Measurements from ENCODE around the gene SDK2. TPM values are rescaled to one million over a fixed set of nuclear protein-coding genes. Genes with fewer than 3 reads are reported as not detected.
A peak's percentile ranks its signal among the peaks of the same experiment; 100 is the strongest.

Gene SDK2
- total RNA-seq, 1 donor from 2014 or later = 1.0 TPM

- intact Hi-C loops (cut with DNase I) = no loop called here
- ATAC-seq (ENCODE audit: poor library complexity) = no peak
- no peak for DNase-seq
Measured at GRCh38 chr17:73532421-73532901, 111.8 kb downstream of the SDK2 start.

DNA sequence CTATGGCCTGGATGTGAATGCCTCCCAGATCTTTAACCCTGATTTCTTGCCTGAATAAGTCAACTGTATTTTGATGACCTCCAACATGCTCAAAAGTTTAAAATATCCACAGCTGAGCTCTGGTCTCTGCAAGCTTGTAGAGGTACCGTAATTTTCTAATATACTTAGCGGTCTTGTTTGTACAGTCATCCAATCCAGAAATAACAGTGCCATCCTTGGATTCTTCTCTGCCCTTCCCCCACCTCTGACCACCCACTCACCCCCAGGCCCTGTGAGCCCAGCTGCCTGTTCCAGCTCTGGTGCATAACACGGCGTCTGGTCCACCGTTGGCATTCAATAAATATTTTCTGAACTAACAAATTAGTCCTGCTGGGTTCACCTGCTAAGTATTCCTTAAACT is 113.1 kb downstream of the SDK2 start:
- intact Hi-C loops (cut with DNase I) = no loop called here
- ATAC-seq (ENCODE audit: poor library complexity) (no peak), DNase-seq (no peak)

DNA sequence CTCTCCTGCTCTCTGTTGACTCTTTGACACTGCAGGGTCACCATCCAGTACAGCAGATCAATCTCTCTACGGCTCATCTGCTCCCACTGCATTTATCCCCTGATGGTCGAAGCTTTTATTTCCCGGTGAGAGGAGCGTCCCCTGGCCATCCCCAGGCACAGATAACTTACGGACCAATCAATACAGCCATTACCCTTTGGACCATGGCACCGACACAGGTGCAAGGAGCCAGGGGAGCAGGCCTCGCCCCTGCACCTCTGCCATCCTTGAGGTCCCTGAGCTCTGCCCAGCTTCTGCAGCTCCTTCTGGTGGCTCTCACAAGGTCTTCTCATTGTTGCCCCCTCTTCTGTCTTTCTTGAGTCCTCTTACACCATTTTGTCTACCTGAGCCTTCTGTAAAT is 115.6 kb downstream of the SDK2 start:
- no peak for DNase-seq
- intact Hi-C loops (cut with DNase I) = no loop called here
- ATAC-seq (ENCODE audit: poor library complexity) = no peak

GRCh38 chr17:73526952-73527351 is 117.3 kb downstream of the SDK2 start:
- no peak for ATAC-seq (ENCODE audit: poor library complexity)
- intact Hi-C loops (cut with DNase I) = no loop called here
- no peak for DNase-seq

DNA sequence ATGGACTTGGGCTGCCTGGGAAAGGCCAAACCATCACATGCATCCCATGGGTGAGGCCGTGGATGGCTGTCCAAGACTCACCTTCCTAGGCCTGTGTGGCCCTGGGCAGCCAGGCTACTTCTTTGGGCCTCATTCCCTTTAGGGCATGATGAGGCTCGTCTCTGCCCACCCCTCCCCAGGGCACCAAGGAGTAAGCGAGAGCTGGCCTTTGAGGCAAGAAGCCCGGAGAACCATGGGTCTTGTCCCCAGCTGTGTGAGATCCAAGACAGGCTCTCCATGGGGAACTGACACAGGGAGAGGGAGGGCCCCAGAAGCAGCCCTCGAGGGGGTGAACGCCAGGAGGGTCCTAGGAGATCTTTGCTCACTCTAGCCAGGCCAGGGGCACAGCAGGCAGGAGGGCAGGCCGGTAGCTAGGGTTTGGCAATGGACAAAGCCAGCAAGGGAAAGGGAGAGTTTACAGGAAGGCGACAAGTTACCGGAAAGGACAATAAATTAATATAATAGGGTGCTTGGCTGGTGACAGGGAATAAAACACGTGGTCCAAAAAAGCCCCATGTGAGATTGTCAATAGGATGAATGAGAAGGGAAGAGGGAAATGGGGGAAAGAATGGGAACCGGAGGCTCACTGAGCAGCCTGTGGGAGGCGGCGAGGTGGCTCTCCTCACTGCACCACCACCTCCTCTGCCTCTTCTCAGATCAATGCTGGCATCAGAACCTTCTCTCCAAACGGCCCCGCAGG is 119.1 kb downstream of the SDK2 start:
- intact Hi-C loops (cut with DNase I) = no loop called here
- no peak for DNase-seq

GRCh38 chr17:73522696-73523095 is 121.5 kb downstream of the SDK2 start:
- intact Hi-C loops (cut with DNase I) = no loop called here
- DNase-seq = no peak
- ATAC-seq (ENCODE audit: poor library complexity) = no peak

More for the DNA sequence above, 119.1 kb downstream of the SDK2 start:
- ATAC-seq (ENCODE audit: poor library complexity) = no peak

- ATAC-seq (ENCODE audit: poor library complexity) = no peak
- intact Hi-C loops (cut with DNase I) = no loop called here
- no peak for DNase-seq
Measured at GRCh38 chr17:73522107-73522506, 122.1 kb downstream of the SDK2 start.

GRCh38 chr17:73521376-73521775 is 122.9 kb downstream of the SDK2 start:
- ATAC-seq (ENCODE audit: poor library complexity) (no peak), DNase-seq (no peak)
- intact Hi-C loops (cut with DNase I) = no loop called here

DNA sequence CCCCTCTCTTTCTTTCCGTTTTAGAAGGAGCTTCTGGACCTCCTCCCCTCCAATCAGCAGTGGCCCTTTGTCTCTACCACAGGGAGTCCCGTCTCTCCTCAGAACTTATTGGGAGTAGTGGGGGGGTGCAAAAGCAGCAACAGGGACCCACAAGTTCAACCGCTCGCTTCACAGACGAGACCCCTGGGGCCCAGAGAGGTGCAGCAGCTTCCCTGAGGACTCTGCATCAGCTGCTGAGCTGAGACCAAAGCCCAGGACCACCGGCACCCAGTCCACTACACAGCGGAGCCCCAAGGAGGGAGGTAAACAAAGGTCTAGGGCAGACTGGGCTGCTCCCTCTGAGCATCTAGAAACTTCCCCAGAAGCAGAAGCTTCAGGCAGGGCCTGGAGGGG is 123.9 kb downstream of the SDK2 start:
- no peak for ATAC-seq (ENCODE audit: poor library complexity)
- intact Hi-C loops (cut with DNase I) = no loop called here
- no peak for DNase-seq

DNA sequence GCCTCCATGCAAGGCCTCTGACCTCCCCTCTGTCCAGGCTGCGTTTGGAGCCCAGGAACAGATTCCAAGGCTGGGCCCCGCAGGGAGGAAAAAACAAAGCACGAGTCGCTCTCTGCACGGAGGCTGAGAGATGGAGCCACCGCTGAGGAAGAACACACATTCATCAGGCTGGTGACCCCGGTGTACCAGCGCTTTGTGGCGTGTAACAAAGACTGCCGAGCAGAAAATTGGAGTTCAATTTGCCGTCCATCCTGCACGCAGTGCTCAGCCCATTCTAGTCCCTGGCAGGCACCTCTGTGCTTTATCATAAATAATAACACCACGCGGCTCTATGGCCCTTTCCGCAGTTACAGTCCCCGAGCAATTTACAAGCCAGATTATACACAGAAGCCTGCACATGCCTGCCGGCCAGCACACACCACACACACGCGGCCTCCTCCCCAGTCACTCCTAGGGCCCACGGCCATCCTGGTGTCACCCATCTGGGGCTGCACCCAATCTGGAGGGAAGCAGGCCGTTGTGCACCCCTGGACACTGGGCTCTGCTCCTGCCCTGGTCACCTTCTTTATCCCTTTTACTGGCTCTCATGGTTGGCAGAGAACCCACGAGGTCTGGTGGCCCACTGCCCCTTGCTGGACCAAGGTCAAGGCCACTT is 124.4 kb downstream of the SDK2 start:
- intact Hi-C loops (cut with DNase I) = no loop called here
- no peak for DNase-seq
- no peak for ATAC-seq (ENCODE audit: poor library complexity)

- no peak for DNase-seq
- intact Hi-C loops (cut with DNase I) = no loop called here
- no peak for ATAC-seq (ENCODE audit: poor library complexity)
Measured at GRCh38 chr17:73519011-73519410, 125.2 kb downstream of the SDK2 start.

- ATAC-seq (ENCODE audit: poor library complexity) = no peak
- intact Hi-C loops (cut with DNase I) = no loop called here
- no peak for DNase-seq
Measured at GRCh38 chr17:73516431-73516830, 127.8 kb downstream of the SDK2 start.

DNA sequence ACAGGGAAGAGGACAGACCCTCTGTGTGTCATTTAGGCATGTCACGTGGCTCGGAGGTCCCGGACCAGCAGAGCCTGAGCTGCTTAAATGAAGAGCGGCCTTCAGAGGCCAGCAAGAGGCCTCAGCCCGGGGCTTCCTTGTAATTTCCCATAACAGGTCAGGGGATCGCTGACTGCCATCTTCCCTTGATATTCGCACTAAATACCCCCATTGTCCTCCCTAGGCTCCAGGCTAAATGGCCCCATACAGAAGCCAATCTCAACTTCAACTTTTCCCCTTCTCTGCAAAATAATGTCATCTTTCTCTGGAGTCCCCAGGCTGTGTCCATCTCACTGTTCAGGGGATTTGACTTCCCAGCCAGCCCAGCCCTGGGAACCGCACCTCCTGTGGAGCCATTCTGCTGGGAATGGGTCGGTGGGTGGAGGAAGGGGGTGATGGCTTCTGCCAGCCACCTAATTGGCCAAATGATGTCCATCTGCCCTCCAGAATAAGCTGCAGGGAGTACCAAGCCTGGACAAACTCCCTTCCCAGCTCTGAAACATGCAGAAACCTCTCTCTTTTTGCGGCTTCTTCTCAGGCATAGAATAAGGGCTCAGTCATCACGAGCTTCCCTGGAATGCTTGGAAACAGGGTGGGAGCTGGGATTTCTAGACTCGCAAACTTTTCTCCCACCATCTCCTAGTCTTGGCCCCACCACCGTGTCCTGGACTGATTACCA is 129.9 kb downstream of the SDK2 start:
- DNase-seq = no peak
- no peak for ATAC-seq (ENCODE audit: poor library complexity)
- intact Hi-C loops (cut with DNase I) = no loop called here

- DNase-seq (no peak), ATAC-seq (ENCODE audit: poor library complexity) (no peak)
- intact Hi-C loops (cut with DNase I) = no loop called here
Measured at GRCh38 chr17:73513426-73513825, 130.8 kb downstream of the SDK2 start.

- DNase-seq = no peak
- intact Hi-C loops (cut with DNase I) = no loop called here
- no peak for ATAC-seq (ENCODE audit: poor library complexity)
Measured at GRCh38 chr17:73511719-73512115, 132.5 kb downstream of the SDK2 start.

DNA sequence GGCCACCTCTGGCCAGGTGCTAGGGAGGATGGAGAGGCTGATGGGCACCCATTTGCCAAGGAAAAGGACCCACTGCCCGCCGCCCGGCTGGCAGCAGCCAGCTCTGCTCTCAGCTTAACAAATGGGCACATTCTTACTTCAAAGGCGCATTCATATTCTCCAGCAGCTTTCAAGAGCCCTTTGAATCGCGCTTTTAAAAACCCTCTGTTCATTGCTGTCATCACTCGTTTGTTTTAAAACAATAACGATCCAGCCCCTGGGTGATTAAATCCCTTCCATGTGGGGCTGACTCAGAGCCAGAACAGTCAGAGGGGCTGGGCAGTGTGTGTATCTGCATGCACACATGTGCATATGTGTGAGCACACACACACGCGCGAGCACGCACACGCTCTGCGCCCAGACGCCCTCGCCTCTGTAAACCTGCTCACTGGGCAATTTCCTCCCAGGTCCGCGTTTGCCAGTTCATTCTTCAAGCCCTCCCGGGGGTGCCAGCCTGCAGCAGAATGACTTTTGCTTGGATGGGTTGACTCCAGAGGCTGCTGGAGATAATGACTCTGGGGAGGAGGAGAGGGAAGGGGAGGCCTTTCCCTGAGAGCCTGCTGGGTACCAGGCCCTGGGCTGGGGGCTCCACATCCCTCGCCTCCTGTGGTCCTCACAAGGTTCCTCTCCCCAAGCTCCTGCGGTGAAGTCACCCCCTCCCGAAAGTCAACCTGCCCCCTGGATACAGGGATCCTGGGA is 133.1 kb downstream of the SDK2 start:
- no peak for DNase-seq
- ATAC-seq (ENCODE audit: poor library complexity) = no peak
- intact Hi-C loops (cut with DNase I) = no loop called here

DNA sequence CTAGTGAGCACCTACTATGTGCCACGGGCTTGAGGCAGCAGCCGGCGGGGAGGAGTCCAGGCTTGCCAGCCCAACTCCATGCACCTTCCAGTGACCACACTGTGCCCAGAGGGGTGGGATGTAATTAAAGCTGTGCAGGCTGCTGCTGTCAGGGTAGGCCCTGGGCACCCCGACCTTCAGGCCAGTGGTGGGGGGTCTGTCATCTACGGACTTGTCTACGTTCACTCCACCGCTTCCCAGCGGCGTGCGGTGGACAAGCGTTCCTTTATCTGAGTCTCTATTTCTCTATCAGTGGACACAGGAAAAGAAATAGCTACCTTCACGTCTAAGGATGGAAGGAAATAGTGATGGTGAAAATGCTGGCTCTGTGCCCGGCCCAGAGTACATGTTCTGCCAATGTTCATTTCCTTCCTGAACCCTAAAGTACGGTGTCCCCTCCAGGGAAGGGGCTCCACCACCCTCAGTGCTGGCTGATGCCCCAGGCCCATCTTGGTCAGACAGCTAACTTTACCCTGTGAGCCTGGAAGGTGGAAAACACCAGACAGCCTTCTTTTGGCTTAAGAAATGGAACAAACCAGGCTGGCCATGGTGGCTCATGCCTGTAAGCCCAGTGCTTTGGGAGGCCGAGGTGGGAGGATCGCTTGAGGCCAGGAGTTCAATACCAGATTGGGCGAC is 135.2 kb downstream of the SDK2 start:
- no peak for DNase-seq
- intact Hi-C loops (cut with DNase I) = no loop called here
- ATAC-seq (ENCODE audit: poor library complexity) = no peak

DNA sequence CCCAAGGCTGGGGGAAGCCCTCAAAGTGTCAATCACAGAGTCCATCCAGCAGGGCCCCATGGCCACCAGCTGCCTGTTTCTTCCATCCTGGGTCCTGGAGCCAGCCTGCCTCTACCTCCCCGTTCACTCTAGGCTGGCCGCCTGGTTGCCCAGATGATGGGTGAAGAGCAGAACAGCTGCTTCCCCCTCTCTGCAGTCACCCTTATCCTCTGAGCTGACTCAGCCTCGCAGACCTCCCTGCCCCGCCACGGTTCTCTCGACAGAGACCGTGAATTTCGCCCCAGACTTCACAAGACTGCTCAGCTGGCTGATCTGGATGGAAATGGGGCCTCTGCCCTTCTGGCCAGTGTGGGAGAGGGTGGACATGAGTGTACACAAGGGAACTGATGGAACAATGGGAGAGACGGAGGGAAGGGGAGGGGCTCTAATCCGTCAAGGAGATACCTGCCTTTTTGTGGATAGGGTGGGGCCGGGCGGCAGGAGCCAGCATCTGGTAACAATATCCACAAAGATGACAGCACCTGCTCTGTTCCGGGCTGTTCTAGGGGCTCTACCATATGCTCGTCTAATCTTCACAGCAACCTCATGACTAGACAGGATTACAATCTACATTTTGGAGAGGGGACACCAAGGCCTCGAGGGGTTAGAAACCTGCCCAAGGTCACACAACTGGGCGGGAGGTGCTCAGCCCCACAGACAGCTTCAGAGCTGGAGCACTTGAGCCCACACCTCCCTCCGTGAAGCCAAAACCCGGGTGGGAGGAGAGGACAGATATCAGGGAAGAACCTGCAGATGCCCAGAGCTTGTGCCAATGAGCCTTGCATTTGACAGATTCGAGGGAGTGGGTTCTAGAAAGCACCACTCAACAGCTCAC is 136.0 kb downstream of the SDK2 start:
- DNase-seq = peak; percentile 3
- ATAC-seq (ENCODE audit: poor library complexity) = no peak
- intact Hi-C loops (cut with DNase I) = no loop called here
